ENCODE data around the gene METTL22. TPM values are rescaled to one million over a fixed set of nuclear protein-coding genes. Genes with fewer than 3 reads are reported as not detected.
"Not testable (repeated sequence)": the region's sequence is repeated elsewhere in the genome, so short reads cannot be mapped to it uniquely, and the experiment has no call there.

The METTL22 gene
- total RNA-seq, 1 donor from 2014 or later = 33.4 TPM

DNA sequence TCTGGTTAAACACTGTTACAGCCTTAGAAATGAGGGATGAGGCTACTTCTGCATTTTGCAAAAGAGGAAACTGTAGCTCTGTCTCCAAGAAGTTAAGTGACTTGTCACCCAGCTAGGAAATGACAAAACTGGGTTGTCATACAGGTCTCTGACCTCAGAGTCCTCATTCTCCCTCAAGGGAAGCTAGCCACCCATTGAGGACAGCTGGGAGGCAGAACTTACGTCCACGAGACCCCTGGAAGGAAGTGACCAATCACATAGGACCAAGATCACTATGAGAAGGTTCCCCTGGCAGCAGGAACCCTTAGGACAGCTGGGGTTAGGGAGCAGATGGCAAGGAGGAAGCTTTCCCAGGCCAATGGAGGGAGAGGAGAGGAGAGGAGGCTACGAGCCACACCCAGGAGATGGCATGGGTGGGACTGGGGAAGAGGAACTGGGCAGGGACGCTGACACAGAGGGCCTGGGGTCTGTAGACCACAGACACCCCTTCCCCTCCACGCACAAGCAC, 11.2 kb downstream of the METTL22 start:
- no peak for DNase-seq

DNA sequence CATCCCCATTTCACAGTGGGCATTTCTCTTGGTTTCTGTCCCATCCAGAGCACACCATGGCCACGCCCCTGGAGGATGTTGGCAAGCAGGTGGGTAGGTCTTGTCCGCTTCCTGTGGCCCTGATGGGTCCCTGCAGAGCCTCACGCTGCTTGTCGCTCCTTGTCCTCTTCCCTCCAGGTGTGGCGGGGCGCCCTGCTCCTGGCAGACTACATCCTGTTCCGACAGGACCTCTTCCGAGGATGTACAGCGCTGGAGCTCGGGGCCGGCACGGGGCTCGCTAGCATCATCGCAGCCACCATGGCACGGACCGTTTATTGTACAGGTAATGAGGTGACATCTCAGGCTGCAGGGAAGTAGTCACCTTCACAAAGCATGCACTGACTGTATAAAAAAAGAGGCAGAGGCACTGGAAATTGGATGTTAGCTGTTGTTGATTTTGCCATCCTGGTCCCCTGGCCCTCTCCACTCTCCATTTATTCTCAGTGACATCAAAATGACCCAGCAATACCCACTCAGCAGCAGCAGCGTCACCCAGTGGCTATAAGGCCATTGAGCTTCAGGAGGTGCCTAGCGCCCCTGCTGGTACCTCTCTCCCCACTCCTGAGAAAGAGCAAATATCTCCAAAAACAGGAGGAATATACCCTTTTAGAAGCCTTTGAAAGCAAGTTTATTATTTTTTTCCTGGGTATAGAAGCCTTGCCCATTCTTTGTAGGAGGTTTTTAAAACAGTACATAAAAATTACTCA, 13.7 kb downstream of the METTL22 start:
- DNase-seq = peak; percentile 25

DNA sequence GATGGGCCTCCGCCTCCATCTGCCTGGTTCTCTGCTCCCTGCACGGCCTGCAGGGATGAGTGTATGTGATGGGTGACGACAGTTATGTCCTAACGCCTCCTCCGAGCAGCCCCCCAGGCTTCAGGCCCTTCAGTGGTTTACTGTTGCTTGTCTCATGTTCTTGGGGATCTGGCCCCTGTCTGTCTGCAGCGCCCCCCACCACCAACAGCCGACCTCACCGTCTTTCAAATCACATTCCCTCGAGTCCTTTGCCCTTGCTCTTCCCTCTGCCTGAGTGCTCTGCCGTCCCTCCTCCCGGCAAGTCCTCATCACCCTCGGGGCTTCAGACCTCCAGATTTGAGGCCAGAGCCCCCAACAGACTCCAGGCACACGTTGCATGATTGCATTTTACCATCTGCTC, 18.2 kb downstream of the METTL22 start:
- no peak for DNase-seq

DNA sequence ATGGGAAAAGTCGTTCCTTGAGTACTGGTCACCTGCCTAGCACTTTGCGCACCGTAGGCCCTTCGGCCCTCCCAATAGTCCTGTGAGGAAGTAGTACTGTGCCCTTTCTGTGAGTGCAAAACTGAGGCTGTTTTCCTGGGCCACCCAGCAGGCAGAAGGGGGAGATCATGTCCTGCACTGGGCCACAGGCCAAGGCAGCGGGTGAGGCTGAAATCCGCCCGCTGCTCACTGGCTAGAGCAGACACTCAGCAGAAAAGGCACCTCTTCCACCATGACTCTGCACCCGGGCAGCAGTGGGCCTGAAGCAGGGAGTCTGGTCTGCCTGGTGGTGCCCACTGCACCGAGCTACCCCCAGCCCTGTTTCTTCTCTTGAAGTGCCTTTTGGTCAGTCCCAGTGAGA, 20.2 kb downstream of the METTL22 start:
- no peak for DNase-seq

DNA sequence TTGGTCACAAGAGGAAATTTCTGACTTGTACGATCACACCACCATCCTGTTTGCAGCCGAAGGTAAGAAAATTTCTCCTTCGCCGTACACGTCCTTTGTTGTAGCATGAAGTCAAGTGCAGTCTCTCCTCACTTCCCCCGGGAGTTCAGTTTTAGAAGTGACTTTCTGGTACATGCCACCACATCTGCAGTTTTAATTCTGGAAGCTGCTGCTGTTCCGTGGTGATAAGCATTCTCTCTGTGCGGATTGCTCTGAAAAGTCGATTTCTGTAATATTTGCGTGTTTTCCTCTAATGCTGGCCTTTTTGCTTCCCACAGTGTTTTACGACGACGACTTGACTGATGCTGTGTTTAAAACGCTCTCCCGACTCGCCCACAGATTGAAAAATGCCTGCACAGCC, 20.6 kb downstream of the METTL22 start:
- no peak for DNase-seq

DNA sequence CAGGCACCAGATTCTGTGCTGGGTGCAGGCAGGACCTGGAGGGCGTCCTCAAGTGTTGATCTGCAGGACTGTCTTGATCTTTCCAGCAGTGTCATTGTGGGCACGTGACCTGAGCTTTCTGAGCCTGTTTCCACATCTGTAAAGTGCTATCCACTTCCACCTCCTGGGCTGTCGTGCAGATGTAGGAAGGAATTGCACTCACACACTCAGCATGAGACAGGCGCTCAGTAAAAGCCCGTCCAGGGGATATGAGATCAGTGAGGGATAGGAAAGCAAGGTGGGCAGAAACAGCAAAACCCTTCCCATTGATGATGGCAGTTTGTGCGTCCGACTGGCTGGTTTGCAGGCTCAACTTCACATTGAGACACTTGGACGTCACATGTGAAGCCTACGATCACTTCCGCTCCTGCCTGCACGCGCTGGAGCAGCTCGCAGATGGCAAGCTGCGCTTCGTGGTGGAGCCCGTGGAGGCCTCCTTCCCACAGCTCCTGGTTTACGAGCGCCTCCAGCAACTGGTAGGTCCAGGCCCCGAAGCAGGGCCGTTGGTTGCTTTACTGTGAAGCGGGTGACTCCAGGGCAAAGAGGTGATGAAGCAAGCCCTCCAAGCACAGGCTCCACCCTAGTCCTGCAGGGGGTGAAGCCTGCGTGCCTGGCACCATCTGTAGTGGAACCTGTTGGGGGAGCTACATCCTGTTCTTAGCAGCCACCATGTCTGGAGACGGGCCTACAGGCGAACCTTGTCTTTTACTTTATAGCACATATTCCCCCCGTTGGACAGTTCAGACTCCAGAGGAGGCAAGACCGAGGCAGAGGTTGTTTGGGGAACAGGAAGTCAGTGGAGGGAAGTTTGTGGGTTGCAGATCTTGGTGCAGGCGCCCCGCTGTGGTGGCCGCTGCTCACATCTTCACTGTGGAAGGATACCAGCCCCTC, 23.0 kb downstream of the METTL22 start:
- no peak for DNase-seq

DNA sequence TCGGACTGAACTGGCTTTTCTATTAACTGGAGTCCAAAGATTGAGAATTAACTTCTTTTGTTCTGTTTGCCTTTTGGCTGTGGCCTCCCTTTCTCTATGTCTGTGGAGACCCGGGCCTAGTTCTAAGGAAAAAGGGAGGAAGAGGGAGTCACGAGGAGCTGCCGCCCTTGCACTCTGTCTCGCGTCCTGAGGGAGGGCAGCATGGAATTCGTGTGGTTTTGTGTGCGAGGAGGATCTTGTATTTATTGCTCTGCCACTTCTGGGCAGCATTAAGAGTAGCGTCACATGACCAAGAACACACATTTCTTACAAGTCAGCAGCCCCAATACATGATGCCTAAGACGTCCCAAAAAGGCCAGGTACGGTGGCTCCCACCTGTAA, 23.6 kb downstream of the METTL22 start:
- no peak for DNase-seq

DNA sequence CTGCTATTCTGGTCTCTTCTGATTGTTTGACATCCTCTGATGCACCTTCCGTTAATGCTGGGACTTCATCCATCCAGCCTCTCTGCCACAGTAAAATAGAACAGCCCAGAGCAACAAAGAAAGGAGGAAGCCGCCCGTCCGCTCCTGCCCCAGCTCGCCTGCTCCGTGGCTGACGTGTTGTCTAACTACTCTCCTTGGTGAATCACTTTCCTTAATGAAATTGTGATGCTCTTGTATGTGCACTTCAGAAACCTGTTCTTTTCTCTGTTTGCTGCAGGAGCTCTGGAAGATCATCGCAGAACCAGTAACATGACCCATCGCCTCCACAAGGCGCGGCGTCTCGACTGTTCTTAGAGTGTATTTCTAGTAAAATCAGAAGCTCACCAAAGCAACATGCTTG, 24.3 kb downstream of the METTL22 start:
- DNase-seq = no peak

DNA sequence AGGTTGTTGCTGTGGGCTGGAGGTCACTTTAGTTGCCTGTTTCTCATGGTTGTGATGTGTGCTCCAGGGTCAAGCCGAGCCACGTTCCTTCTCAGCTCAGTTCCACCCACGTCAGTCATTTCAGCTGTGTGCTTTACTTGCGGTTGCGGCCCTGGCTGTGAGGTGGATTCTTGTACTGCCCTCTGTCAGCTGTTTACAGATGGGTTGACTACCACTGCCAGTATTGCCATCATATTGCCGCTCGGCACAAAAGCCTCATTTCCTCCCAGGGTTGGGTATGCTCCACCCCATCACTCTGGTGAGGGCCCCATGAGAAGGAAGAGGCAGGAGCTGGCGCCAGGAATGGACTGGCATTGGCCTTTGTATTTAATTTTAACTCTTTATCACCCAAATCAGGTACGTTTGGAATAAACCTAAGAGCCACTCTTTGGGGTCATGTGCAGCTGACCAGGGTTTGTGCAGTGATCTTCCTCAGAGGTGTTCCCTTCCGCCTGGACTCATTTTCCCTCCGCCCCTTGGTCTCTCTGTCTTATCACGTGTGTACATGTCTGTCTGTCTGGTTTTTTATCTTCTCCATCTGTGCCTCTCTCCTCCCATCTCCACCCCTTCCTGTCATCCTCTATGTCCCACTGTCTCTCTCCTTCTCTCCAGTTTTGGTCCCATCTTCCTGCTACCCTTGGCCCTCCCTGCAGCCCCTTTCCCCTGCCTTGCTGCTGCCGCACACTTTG, 25.0 kb downstream of the METTL22 start:
- no peak for DNase-seq

DNA sequence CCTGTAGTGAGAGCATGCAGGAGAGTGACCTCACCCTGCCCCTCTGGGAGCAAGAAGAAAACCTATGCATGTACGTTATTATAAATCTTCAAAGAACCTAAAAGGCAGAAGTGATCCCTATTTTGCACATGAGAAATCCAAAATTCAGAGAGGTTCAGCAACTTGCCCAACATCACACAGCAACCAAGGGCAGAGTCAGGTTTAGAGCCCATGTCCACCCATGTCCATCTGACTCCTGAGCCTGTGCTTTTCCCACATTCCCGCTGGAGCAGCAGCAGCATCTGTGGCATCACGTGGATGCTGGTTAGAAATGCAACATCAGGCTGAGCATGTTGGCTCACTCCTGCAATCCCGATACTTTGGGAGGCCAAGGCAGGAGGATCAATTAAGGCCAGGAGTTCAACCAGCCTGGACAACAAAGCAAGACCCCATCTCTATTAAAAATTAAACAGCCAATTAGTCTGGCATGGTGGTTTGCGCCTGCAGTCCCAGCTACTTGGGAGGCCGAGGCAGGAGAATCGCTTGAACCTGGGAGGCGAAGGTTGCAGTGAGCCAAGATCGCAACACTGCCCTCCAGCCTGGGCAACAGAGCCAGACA, 26.3 kb downstream of the METTL22 start:
- DNase-seq = no peak

DNA sequence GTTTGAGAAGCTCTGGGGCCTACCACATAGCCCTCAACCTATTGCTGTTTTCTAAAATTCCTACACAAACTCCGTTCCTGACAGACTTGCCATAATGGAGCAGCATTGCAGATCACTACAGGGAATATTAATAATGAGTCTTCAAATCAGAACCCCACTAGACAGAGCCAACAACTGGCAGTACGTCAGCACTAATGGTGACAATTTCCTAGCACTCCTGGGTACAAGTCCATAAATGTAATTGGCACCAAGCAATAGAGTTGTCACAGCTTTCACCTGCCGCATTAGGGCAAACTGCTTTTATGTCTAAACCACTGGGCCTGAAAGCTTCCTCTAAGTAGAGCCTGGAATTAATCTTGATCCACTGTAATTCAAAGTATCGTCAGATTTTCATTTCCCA, 27.4 kb downstream of the METTL22 start:
- no peak for DNase-seq

DNA sequence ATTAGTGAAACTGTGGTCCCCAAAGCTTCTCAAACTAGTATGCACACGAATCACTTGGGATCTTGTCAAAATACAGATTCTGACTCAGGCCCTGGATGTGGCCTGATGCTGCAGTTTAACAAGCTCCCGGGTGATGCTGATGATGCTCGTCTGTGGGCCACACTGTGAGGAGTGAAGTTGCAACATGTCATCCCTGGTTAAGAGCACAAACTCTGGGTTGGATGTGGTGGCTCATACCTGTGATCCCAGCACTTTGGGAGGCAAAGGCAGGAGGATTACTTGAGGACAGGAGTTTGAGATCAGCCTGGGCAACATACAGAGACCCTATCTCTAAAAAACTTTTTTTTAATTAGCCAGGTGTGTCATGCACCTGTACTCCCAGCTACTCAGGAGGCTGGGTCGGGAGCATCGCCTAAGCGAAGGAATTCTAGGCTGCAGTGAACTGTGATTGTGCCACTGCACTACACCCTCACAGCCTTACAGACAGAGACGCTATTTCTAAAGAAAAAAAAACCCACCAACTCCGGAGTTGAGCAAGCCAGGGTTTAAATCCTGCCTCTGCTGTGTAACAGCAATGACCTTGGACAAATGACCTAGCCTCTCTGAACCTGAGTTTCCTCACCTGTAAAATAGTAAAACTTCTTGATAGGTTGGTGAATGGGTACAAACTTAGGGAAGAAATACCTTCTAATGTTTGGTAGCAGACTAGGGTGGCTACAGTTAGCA, 28.5 kb downstream of the METTL22 start:
- no peak for DNase-seq

DNA sequence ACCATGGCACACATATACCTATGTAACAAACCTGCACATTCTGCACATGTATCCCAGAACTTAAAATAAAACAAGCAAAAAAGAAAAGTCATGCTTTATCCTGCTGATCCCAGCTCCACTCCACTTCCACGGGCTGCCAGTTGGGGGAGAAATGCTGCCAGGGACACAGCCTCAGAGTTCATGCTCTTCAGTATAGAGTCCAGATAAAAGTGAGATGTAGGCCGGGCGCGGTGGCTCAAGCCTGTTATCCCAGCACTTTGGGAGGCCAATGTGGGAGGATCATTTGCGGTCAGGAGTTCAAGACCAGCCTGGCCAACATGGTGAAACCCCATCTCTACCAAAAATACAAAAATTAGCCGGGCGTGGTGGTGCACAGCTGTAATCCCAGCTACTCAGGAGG, 30.5 kb downstream of the METTL22 start:
- DNase-seq = not testable (repeated sequence)

DNA sequence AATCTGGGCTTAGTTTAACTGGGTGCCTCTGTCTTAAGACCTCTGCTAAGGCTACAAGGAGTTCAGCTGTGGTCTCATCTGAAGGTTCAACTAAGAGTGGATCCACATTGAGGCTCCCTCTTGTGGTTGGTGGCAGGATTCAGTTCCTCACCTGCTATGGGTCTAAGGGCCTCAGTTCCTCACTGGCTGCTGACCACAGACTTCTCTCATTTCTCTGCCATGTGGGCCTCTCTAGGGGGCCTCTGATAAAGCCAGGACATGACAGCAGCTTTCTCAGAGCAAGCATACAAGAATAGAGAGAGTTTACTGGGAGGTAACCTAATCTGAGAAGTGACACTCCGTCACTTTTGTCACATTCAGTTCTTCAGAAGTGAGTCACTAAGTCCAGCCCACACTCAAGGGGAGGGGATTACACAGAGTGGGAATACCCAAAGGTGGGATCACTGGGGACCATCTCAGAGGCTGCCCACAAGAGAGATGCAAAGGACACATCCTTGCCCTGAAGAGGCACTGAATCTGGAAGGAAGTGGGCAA, 33.8 kb downstream of the METTL22 start:
- DNase-seq = no peak

DNA sequence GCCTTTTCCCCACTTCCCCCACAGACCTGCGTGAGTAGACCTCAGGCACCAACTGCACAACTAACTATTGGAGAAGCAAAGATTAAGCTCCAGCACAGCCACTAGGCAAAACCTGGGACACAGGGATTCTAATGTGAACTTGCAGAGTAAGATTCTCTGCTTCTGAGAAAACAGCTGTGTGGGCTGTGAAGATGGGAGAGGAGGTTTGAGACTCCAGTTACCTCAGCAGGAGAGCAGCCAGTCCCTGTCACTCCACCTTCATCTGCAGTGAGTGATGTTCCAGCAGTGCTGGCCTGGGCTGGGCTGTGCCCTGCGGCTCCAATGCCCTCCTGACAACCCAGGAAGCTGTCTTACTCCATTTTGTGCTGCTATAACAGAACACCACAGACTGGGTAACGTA, 34.9 kb downstream of the METTL22 start:
- DNase-seq = no peak

DNA sequence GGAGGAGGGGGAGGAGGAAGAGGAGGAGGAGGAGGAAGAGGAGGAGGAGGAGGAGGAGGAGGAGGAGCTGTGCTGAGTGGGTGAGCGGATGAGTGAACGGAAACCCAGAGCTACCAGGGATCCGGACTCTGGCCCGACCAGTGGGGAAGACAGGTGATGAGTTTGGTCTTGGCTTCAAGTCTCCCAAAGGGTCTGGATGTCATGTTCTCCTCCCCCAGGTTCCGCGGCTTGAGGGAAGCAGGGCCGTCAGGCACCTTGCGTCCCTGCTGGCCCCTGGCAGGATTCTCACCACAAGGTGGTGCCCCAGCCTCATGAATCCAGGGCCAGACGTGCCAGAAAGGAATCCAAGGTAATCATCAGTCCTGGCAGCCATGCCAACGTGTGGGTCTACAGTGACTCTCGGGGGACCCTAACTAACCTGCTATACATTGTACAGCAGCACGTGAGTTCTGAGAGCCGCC, 39.4 kb downstream of the METTL22 start:
- DNase-seq = peak; percentile 83

DNA sequence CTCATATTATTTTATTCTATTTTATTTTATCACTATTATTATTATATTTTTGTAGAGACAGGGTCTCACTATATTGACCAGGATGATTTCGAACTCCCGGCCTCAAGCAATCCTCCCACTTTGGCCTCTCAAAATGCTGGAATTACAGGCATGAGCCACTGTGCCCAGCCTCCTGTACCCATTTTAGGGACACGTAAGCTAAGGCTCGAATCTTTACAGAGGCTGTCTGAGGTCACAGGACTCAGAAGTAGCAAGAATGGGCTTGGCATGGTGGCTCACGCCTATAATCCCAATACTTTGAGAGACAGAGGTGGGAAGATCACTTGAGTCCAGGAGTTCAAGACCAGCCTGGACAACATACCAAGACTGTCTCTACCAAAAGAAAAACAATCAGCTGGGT, 40.2 kb downstream of the METTL22 start:
- no peak for DNase-seq

DNA sequence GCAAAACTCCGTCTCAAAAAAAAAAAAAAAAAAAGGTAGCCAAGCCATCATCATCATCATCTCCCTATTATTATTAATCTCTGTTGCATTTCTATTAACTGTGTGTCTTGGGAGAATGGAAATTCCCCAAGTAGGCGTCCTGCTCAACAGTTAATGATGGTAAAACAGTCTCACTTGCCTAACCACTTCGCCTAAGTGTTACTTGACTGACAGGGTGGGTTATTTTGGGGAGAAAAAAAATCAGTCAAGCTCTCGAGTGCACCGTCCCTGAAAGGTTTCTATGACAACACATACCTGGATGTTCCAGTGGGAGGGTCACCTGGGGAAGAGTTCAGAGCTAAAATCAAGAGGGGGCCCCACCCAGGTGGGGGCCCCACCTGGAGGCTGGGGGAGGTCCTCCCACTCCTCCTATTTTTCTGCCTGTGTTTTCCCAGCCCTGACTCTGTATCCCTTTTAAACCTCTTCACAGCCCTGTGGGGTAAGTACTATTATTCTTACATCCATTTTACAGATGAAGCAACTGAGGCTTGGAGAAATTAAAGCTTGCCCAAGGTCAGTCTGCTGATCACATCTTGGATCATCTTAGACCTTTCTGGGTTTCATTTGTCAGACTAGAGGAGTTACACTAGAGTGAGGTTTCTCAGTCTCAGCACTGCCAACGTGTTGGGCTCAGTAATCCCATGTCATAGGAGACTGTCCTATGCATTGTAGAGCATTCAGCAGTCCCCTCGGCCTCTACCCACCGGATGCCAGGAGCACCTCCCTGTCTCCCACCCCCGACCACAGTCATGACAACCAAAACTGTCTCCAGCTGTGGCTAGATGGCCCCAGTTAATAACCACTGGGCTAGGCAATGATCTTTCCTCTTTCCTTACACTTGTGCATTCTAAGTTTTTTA, 41.9 kb downstream of the METTL22 start:
- no peak for DNase-seq

DNA sequence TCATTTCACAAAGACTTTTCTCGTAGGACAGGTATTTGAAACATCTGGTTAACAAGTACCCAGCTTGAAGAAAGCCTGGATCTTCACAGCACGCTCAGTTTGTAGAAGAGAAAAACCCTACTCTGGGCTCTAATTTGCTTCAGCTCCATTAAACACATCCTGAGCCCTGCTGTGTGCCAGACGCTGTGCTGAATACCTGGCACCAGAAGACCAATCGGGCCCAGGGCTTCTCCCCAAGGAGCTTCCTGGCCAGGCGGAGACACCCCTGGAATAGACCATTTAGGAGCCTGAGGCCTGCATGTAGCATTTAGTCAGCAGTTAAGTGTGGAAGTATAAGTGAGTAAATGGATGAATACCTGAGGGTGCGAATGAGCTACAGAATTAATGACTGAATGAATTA, 44.0 kb downstream of the METTL22 start:
- no peak for DNase-seq

DNA sequence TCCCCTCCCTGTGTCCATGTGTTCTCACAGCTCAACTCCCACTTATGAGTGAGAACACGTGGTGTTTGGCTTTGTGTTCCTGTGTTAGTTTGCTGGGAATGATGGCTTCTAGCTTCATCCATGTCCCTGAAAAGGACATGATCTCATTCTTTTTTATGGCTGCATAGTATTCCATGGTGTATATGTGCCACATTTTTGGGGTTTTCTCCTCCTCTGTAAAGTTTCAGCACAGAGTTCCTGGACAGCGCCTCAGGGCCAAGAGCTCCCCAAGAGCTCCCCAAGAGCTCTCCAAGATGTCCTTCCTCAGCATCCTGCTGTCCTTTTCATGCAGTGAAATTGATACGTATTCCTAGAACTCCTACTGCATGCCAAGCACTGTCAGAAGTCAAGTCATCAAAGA, 46.0 kb downstream of the METTL22 start:
- no peak for DNase-seq
